ENCODE data around the gene ARFGAP3.

The ARFGAP3 gene

GRCh38 chr22:42819412-42820044 is 37.5 kb downstream of the ARFGAP3 start:
- H3K4me1 ChIP-seq (ENCODE audit: control insufficient read depth, insufficient read depth, low read length): no peaks in the 10 kb centered on the region
- no peak for TF ChIP-seq BCL11B (tag by site-specific recombination; IDR thresholded peaks at IDR 0.05; ENCODE audit: low read depth)
- TF ChIP-seq ZNF549 (tag by site-specific recombination; IDR thresholded peaks at IDR 0.05): no peak
- TF ChIP-seq, protein P1, sequence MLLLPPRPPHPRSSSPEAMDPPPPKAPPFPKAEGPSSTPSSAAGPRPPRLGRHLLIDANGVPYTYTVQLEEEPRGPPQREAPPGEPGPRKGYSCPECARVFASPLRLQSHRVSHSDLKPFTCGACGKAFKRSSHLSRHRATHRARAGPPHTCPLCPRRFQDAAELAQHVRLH (tag by site-specific recombination; IDR thresholded peaks at IDR 0.05): no peak
- TF ChIP-seq ZNF610 (tag by site-specific recombination; IDR thresholded peaks at IDR 0.05; ENCODE audit: borderline replicate concordance): no peak
- TF ChIP-seq ZNF133 (tag by site-specific recombination; IDR thresholded peaks at IDR 0.05): no peak
- TF ChIP-seq ZNF514 (tag by site-specific recombination; IDR thresholded peaks at IDR 0.05): no peak
- no peak for TF ChIP-seq ZNF302 (tag by site-specific recombination; IDR thresholded peaks at IDR 0.05; ENCODE audit: low read depth)
- TF ChIP-seq ZNF571 (tag by site-specific recombination; IDR thresholded peaks at IDR 0.05): no peak
- no peak for TF ChIP-seq CTCF (tag by site-specific recombination; IDR thresholded peaks at IDR 0.05)
- TF ChIP-seq SETDB1 (IDR thresholded peaks at IDR 0.05; ENCODE audit: insufficient read length, low read length): no peak
- TF ChIP-seq, protein P2, sequence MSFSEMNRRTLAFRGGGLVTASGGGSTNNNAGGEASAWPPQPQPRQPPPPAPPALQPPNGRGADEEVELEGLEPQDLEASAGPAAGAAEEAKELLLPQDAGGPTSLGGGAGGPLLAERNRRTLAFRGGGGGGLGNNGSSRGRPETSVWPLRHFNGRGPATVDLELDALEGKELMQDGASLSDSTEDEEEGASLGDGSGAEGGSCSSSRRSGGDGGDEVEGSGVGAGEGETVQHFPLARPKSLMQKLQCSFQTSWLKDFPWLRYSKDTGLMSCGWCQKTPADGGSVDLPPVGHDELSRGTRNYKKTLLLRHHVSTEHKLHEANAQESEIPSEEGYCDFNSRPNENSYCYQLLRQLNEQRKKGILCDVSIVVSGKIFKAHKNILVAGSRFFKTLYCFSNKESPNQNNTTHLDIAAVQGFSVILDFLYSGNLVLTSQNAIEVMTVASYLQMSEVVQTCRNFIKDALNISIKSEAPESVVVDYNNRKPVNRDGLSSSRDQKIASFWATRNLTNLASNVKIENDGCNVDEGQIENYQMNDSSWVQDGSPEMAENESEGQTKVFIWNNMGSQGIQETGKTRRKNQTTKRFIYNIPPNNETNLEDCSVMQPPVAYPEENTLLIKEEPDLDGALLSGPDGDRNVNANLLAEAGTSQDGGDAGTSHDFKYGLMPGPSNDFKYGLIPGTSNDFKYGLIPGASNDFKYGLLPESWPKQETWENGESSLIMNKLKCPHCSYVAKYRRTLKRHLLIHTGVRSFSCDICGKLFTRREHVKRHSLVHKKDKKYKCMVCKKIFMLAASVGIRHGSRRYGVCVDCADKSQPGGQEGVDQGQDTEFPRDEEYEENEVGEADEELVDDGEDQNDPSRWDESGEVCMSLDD (tag by site-specific recombination; IDR thresholded peaks at IDR 0.05): no peak
- no peak for TF ChIP-seq KLF8 (tag by site-specific recombination; IDR thresholded peaks at IDR 0.05)
- TF ChIP-seq ZNF362 (tag by site-specific recombination; IDR thresholded peaks at IDR 0.05): no peak
- no peak for TF ChIP-seq BCL6B (tag by site-specific recombination; IDR thresholded peaks at IDR 0.05)
- no peak for TF ChIP-seq ZNF324 (tag by site-specific recombination; IDR thresholded peaks at IDR 0.05)
- TF ChIP-seq GLIS1 (tag by site-specific recombination; IDR thresholded peaks at IDR 0.05): no peak
- no peak for TF ChIP-seq ZNF585B (tag by site-specific recombination; IDR thresholded peaks at IDR 0.05)
- TF ChIP-seq ZNF114 (tag by site-specific recombination; IDR thresholded peaks at IDR 0.05): no peak
- peaks cover 24 to 51% of the 10 kb centered on the region in 2 experiments for H3K36me3 ChIP-seq (ENCODE audit: control insufficient read depth in 2 of 2, insufficient read depth in 1 of 2, low read length in 2 of 2)
- no peak overlapping the region for H3K4me3 ChIP-seq (ENCODE audit: low read depth, low read length)
- no peaks in the 10 kb centered on the region for H3K9me3 ChIP-seq (ENCODE audit: control insufficient read depth, insufficient read depth, low read depth, low read length)
- no peak overlapping the region for H3K27ac ChIP-seq (ENCODE audit: extremely low read depth, low read depth, low read length)
- ChIA-PET POLR2A (interaction anchor here (0.6 kb wide), 1 partner anchor 203 kb away, joined by 3 read pairs; no protein-coding TSS in a partner anchor), CTCF (interaction anchor here (0.6 to 2.5 kb wide), 27 partner anchors 8 to 698 kb away, joined by 3 to 15 read pairs (median 4); no protein-coding TSS in a partner anchor)

GRCh38 chr22:42817556-42817955 is 39.5 kb downstream of the ARFGAP3 start:
- peaks cover 16 to 57% of the 10 kb centered on the region in 2 experiments for H3K36me3 ChIP-seq (ENCODE audit: control insufficient read depth in 2 of 2, insufficient read depth in 1 of 2, low read length in 2 of 2)
- H3K9me3 ChIP-seq (ENCODE audit: control insufficient read depth, insufficient read depth, low read depth, low read length): no peaks in the 10 kb centered on the region
- ChIA-PET CTCF (interaction anchor here (0.5 to 1.7 kb wide), 6 partner anchors 9 to 648 kb away, joined by 3 to 4 read pairs (median 4); no protein-coding TSS in a partner anchor), POLR2A (no interaction called here)
- H3K27ac ChIP-seq (ENCODE audit: extremely low read depth, low read depth, low read length): no peak overlapping the region
- H3K4me1 ChIP-seq (ENCODE audit: control insufficient read depth, insufficient read depth, low read length): no peaks in the 10 kb centered on the region
- TF ChIP-seq KLF8 (tag by site-specific recombination; IDR thresholded peaks at IDR 0.05) (no peak), ZNF274 (IDR thresholded peaks at IDR 0.05; ENCODE audit: low read length) (no peak), ZNF274 (tag by site-specific recombination; IDR thresholded peaks at IDR 0.05; ENCODE audit: borderline replicate concordance) (no peak), ZNF155 (tag by site-specific recombination; IDR thresholded peaks at IDR 0.05) (no peak), ZNF311 (tag by site-specific recombination; IDR thresholded peaks at IDR 0.05; ENCODE audit: borderline replicate concordance) (no peak), ZNF248 (tag by site-specific recombination; IDR thresholded peaks at IDR 0.05) (no peak), ZNF837 (tag by site-specific recombination; IDR thresholded peaks at IDR 0.05) (no peak), ZNF292 (tag by site-specific recombination; IDR thresholded peaks at IDR 0.05; ENCODE audit: borderline replicate concordance, low read depth) (no peak)
- no peak overlapping the region for H3K4me3 ChIP-seq (ENCODE audit: low read depth, low read length)
